H1 (cell line): ENCODE results near the gene RABIF. TPM values are rescaled to one million over a fixed set of nuclear protein-coding genes. Genes with fewer than 3 reads are reported as not detected.

ENCODE experiments used
- CTCF ChIA-PET: fragments of 300-600 bp; sonication (Branson Sonifier 250); formaldehyde crosslinking; loops from one replicate; lab custom pipeline; 2021; ENCODE audit not compliant: partially characterized antibody; lab: Charles Lee
- POLR2A ChIA-PET: fragments of 300-600 bp; sonication (Branson Sonifier 250); formaldehyde crosslinking; loops from one replicate; lab custom pipeline; 2021; ENCODE audit warnings: inconsistent platforms; ENCODE audit not compliant: partially characterized antibody; lab: Charles Lee
- DNase-seq, 2 experiments: peaks; one replicate each; pipeline versions ENCODE4 v3.0.0 to v3.0.0-alpha.2; 2010 to 2022; ENCODE audit warnings: low spot score in 2 of 2, low read depth in 1 of 2, mixed read lengths in 1 of 2
- FAIRE-seq: peaks from 2 replicates; lab custom pipeline; 2011; peaks lifted over from hg19 to GRCh38; lab: Jason Lieb, UNC
- H2AFZ ChIP-seq: 2 replicates; pipeline ENCODE4 v1.8.1; 2012; ENCODE audit warnings: low read length, inconsistent platforms
- H2AK5ac ChIP-seq: 2 replicates; pipeline ENCODE4 v1.6.1; 2013; ENCODE audit warnings: low read depth, low read length
- H2BK120ac ChIP-seq: replicated peaks from 2 replicates; pipeline ENCODE3; 2013; ENCODE audit warnings: low read depth, low read length, inconsistent platforms
- H2BK12ac ChIP-seq: 2 replicates; pipeline ENCODE4 v1.6.1; 2013; ENCODE audit warnings: low read depth, low read length
- H2BK15ac ChIP-seq: 2 replicates; pipeline ENCODE4 v1.6.1; 2013; ENCODE audit warnings: low read length
- H2BK20ac ChIP-seq: 2 replicates; pipeline ENCODE4 v1.6.1; 2013; ENCODE audit warnings: low read length
- H2BK5ac ChIP-seq: 2 replicates; pipeline ENCODE4 v1.6.1; 2013; ENCODE audit warnings: low read depth, low read length
- H3K14ac ChIP-seq: 2 replicates; pipeline ENCODE4 v1.6.1; 2013; ENCODE audit warnings: inconsistent platforms; ENCODE audit not compliant: insufficient read length
- H3K18ac ChIP-seq: 2 replicates; pipeline ENCODE4 v1.6.1; 2013; ENCODE audit warnings: low read length; ENCODE audit errors: extremely low read depth
- H3K23ac ChIP-seq: 2 replicates; pipeline ENCODE4 v1.6.1; 2013; ENCODE audit warnings: inconsistent platforms; ENCODE audit not compliant: insufficient read length
- H3K23me2 ChIP-seq: 2 replicates; pipeline ENCODE4 v1.6.1; 2013; ENCODE audit warnings: low read depth, low read length
- H3K27ac ChIP-seq: 2 replicates; pipeline ENCODE4 v1.6.1; 2011; ENCODE audit warnings: low read depth, low read length, inconsistent platforms
- H3K27me3 ChIP-seq, 4 experiments: replicated peaks in 1 of 4; 1 replicate in 1 of 4; 2 replicates in 3 of 4; pipeline versions ENCODE4 v1.6.1 to v1.8.1; 2011 to 2013; ENCODE audit warnings: low read length in 3 of 4, mild to moderate bottlenecking in 3 of 4, inconsistent platforms in 2 of 4, mixed read lengths in 2 of 4, moderate library complexity in 1 of 4; ENCODE audit not compliant: control insufficient read depth in 3 of 4, insufficient read depth in 3 of 4; ENCODE audit errors: extremely low read depth in 1 of 4
- H3K36me3 ChIP-seq, 4 experiments: 2 replicates each; pipeline versions ENCODE4 v1.6.1 to v1.8.1; 2011 to 2013; ENCODE audit warnings: mild to moderate bottlenecking in 4 of 4, low read length in 3 of 4, moderate library complexity in 2 of 4, control low read depth in 1 of 4, inconsistent platforms in 1 of 4; ENCODE audit not compliant: insufficient read depth in 4 of 4, control insufficient read depth in 2 of 4
- H3K4ac ChIP-seq: replicated peaks from 2 replicates; pipeline ENCODE3; 2013; ENCODE audit warnings: low read length, low read depth, mixed read lengths, inconsistent platforms; ENCODE audit not compliant: insufficient read length
- H3K4me1 ChIP-seq, 4 experiments: replicated peaks in 1 of 4; 1 replicate in 1 of 4; 2 replicates in 3 of 4; pipeline versions ENCODE4 v1.6.1 to v1.8.1; 2011 to 2013; ENCODE audit warnings: low read length in 3 of 4, inconsistent platforms in 2 of 4, mixed read lengths in 1 of 4; ENCODE audit not compliant: insufficient read depth in 4 of 4, control insufficient read depth in 3 of 4
- H3K4me2 ChIP-seq, 2 experiments: 2 replicates each; pipeline versions ENCODE4 v1.6.1 to v1.8.1; 2011 to 2013; ENCODE audit warnings: low read depth in 2 of 2, low read length in 2 of 2, control low read depth in 1 of 2, inconsistent platforms in 1 of 2, mild to moderate bottlenecking in 1 of 2; ENCODE audit not compliant: insufficient read depth in 1 of 2
- H3K4me3 ChIP-seq, 4 experiments: fragments of 200-600, 300-600 bp in 1 of 4; sonication (generic), shearing (Covaris generic), sonication (Bioruptor Twin) in 1 of 4; 2 replicates each; pipeline versions ENCODE4 v1.5.1 to v1.8.1; 2011 to 2016; ENCODE audit warnings: low read length in 4 of 4, low read depth in 3 of 4, control low read depth in 2 of 4, inconsistent platforms in 2 of 4, mild to moderate bottlenecking in 2 of 4, mixed read lengths in 1 of 4, moderate library complexity in 1 of 4; ENCODE audit not compliant: insufficient read depth in 2 of 4; ENCODE audit errors: extremely low read depth in 1 of 4
- H3K56ac ChIP-seq: replicated peaks from 2 replicates; pipeline ENCODE3; 2013; ENCODE audit warnings: low read depth, mild to moderate bottlenecking, mixed read lengths, low read length, inconsistent platforms; ENCODE audit not compliant: insufficient read length
- H3K79me1 ChIP-seq: 2 replicates; pipeline ENCODE4 v1.6.1; 2013; ENCODE audit warnings: low read depth, low read length, control low read depth
- H3K79me2 ChIP-seq, 2 experiments: 2 replicates each; pipeline versions ENCODE4 v1.6.1 to v1.8.1; 2012 to 2013; ENCODE audit warnings: low read length in 2 of 2, mild to moderate bottlenecking in 2 of 2, inconsistent platforms in 1 of 2; ENCODE audit not compliant: insufficient read depth in 2 of 2, control insufficient read depth in 1 of 2
- H3K9ac ChIP-seq, 4 experiments: replicated peaks in 1 of 4; 1 replicate in 1 of 4; 2 replicates in 3 of 4; pipeline versions ENCODE4 v1.6.1 to v1.8.1; 2011 to 2013; ENCODE audit warnings: low read depth in 3 of 4, low read length in 3 of 4, control low read depth in 2 of 4, mild to moderate bottlenecking in 2 of 4, moderate library complexity in 2 of 4, inconsistent platforms in 1 of 4; ENCODE audit errors: extremely low read depth in 1 of 4
- H3K9me3 ChIP-seq, 2 experiments: 2 replicates each; pipeline versions ENCODE4 v1.6.1 to v1.8.1; 2012 to 2013; ENCODE audit warnings: mild to moderate bottlenecking in 2 of 2, moderate library complexity in 2 of 2, control low read depth in 1 of 2, inconsistent platforms in 1 of 2, low read depth in 1 of 2, low read length in 1 of 2, mixed read lengths in 1 of 2; ENCODE audit not compliant: insufficient read depth in 2 of 2
- H4K20me1 ChIP-seq, 2 experiments: replicated peaks in 1 of 2; 2 replicates each; pipeline versions ENCODE3 to v1.8.1; 2011 to 2013; ENCODE audit warnings: inconsistent platforms in 2 of 2, low read length in 2 of 2, mild to moderate bottlenecking in 1 of 2; ENCODE audit not compliant: insufficient read depth in 2 of 2, control insufficient read depth in 1 of 2
- H4K5ac ChIP-seq: 2 replicates; pipeline ENCODE4 v1.6.1; 2013; ENCODE audit warnings: low read length, low read depth, mixed read lengths, inconsistent platforms; ENCODE audit not compliant: insufficient read length
- H4K8ac ChIP-seq: 2 replicates; pipeline ENCODE4 v1.8.0; 2013; ENCODE audit warnings: mild to moderate bottlenecking, moderate library complexity, low read length, inconsistent platforms; ENCODE audit not compliant: insufficient read depth; ENCODE audit errors: extremely low read depth
- H4K91ac ChIP-seq: replicated peaks from 2 replicates; pipeline ENCODE3; 2013; ENCODE audit warnings: low read length, mixed read lengths, inconsistent platforms; ENCODE audit not compliant: insufficient read length
- CHD1 ChIP-seq: IDR thresholded peaks from 2 replicates; pipeline ENCODE4 v1.6.1; 2012; ENCODE audit warnings: low read depth, low read length, improper control_type of control experiment
- CHD2 ChIP-seq: IDR thresholded peaks from 2 replicates; pipeline ENCODE4 v1.6.1; 2012; ENCODE audit warnings: low read length, improper control_type of control experiment
- E2F6 ChIP-seq: IDR thresholded peaks from 2 replicates; pipeline ENCODE4 v1.6.1; 2012; ENCODE audit warnings: inconsistent platforms
- HDAC2 ChIP-seq, 2 experiments: fragments of 300-600 bp in 1 of 2; sonication (generic) in 1 of 2; IDR thresholded peaks; 2 replicates each; pipeline ENCODE4 v1.6.1; 2011 to 2012; ENCODE audit warnings: low read depth in 2 of 2, low read length in 2 of 2, mild to moderate bottlenecking in 2 of 2, moderate library complexity in 2 of 2, borderline replicate concordance in 1 of 2, inconsistent platforms in 1 of 2
- SAP30 ChIP-seq: fragments of 300-600 bp; sonication (generic); IDR thresholded peaks from 2 replicates; pipeline ENCODE4 v1.7.1; 2012; ENCODE audit warnings: low read length, moderate library complexity, mild to moderate bottlenecking, inconsistent platforms; ENCODE audit not compliant: insufficient read depth, insufficient replicate concordance
- SIN3A ChIP-seq, 2 experiments: IDR thresholded peaks in 1 of 2; conservative IDR thresholded peaks in 1 of 2; 2 replicates each; pipeline ENCODE4 v1.6.1; 2011 to 2012; ENCODE audit warnings: low read length in 2 of 2, improper control_type of control experiment in 1 of 2, low read depth in 1 of 2, mild to moderate bottlenecking in 1 of 2
- TAF7 ChIP-seq: optimal IDR thresholded peaks from 2 replicates; pipeline ENCODE3; 2011; ENCODE audit warnings: low read depth, mild to moderate bottlenecking, inconsistent platforms, low read length, moderate library complexity, borderline replicate concordance
- TCF12 ChIP-seq: IDR thresholded peaks from 2 replicates; pipeline ENCODE4 v1.6.1; 2011; ENCODE audit warnings: low read depth, mild to moderate bottlenecking, low read length
- TEAD4 ChIP-seq: IDR thresholded peaks from 2 replicates; pipeline ENCODE4 v1.6.1; 2012; ENCODE audit warnings: low read depth, low read length, inconsistent platforms, mixed read lengths
- WGBS, 2 experiments: shearing (Covaris generic) in 1 of 2; methylation state at CpG; one replicate each; pipeline versions ENCODE4 v1.1.6 to v1.1.7; 2013 to 2015; ENCODE audit warnings: low lambda C conversion rate in 2 of 2, mixed read lengths in 2 of 2, inconsistent platforms in 1 of 2, low coverage in 1 of 2, missing lambda C conversion rate in 1 of 2; ENCODE audit not compliant: insufficient replicate concordance in 2 of 2, insufficient coverage in 1 of 2, insufficient read length in 1 of 2; ENCODE audit errors: extremely low coverage in 1 of 2, missing lambda C conversion rate in 1 of 2; 5-methylcytosine and 5-hydroxymethylcytosine counted together
- polyA plus RNA-seq, 7 experiments: library from polyadenylated mRNA; depleted of rRNA in 3 of 7; stranded (reverse) in 5 of 7; unstranded in 2 of 7; fragments of >200 nt in 5 of 7; fragments of 200-250 nt in 2 of 7; gene quantifications; 1 replicate in 5 of 7; 2 replicates in 1 of 7; 4 replicates in 1 of 7; pipeline versions ENCODE4 v1.2.1 to v1.2.3, GENCODE V29; 2011 to 2013; ENCODE audit warnings: missing spikeins in 2 of 7, mixed read lengths in 2 of 7
- total RNA-seq: library from RNA; stranded (reverse); fragmentation: NEBNext Ultra II Directional; extraction: Animal tissue kit (Norgen Biotek cat#: 25700); gene quantifications from 2 replicates; pipeline ENCODE4 v1.2.1, GENCODE V29; 2021

Gene RABIF
- total and polyA plus RNA-seq, 2 of the 8 experiments (the other 6 are each of a cell fraction or from before 2014, with no cell fraction given) = 5.6 to 6.9 TPM

- H3K4me3 ChIP-seq = peak overlapping the region; percentile 81 to 92 (median 88)
- H4K91ac ChIP-seq = peak overlapping the region; percentile 86
- H2BK120ac ChIP-seq = no peak overlapping the region
- H3K4me1 ChIP-seq = peaks cover 0 to 8% (median 3%) of the 10 kb centered on the region in 4 experiments; a peak in 3 of 7 replicates
- peak overlapping the region; percentile 44 for H3K4ac ChIP-seq
- 0 out of 2 replicates have a peak overlapping the region, but pooled peaks have one; percentile 60 for H2BK12ac ChIP-seq
- H3K56ac ChIP-seq = no peak overlapping the region
- peaks cover 0 to 5% of the 10 kb centered on the region in 2 experiments for H4K20me1 ChIP-seq
- no peak overlapping the region for H2AK5ac ChIP-seq
- DNase-seq = peak; percentile 78 to 92
- H3K79me1 ChIP-seq = peaks cover 13% of the 10 kb centered on the region
- H3K27me3 ChIP-seq = no peaks in the 10 kb centered on the region
- peaks cover 9 to 21% (median 16%) of the 10 kb centered on the region in 4 experiments for H3K36me3 ChIP-seq
- peaks cover 3 to 25% of the 10 kb centered on the region in 2 experiments; a peak in 3 of 4 replicates for H3K79me2 ChIP-seq
- peak overlapping the region; percentile 84 to 85 for H3K4me2 ChIP-seq
- CTCF ChIA-PET = interaction anchor here (0.6 to 2.2 kb wide), 6 partner anchors 10 to 194 kb away, joined by 3 to 6 read pairs (median 4); no protein-coding TSS in a partner anchor
- H4K8ac ChIP-seq = peak overlapping the region; percentile 94; the same call in 1 of the 2 replicates
- H2AFZ ChIP-seq = peak overlapping the region; percentile 89
- H3K27ac ChIP-seq = peak overlapping the region; percentile 91; the same call in 1 of the 2 replicates
- H2BK15ac ChIP-seq = peak overlapping the region; percentile 88; the same call in 1 of the 2 replicates
- no peaks in the 10 kb centered on the region for H3K9me3 ChIP-seq
- no peak overlapping the region for H3K14ac ChIP-seq
- H3K23me2 ChIP-seq = 0 out of 2 replicates have a peak, but pooled peaks cover 2% of the 10 kb centered on the region
- peak overlapping the region; percentile 85 to 96 (median 90) for H3K9ac ChIP-seq
- peak overlapping the region; percentile 37 for H4K5ac ChIP-seq
- no peak overlapping the region for H3K23ac ChIP-seq
- POLR2A ChIA-PET = interaction anchor here (0.5 to 5.5 kb wide), 26 partner anchors 11 to 290 kb away, joined by 3 to 46 read pairs (median 6); partner anchors contain the start of genes KDM5B, KLHL12, PCAT6 and RABIF
- 2% methylated on average over 42 of the region's 44 CpGs; no CpG with 5 or more reads in 1 of the 2 experiments for WGBS, 2 experiments
- no peak overlapping the region for H2BK20ac ChIP-seq
- H3K18ac ChIP-seq = peak overlapping the region; percentile 94
- no peak for FAIRE-seq
- H2BK5ac ChIP-seq = peak overlapping the region; percentile 91
- TF ChIP-seq HDAC2 (IDR thresholded peaks at IDR 0.05; ENCODE audit: borderline replicate concordance in 1 of 2, low read depth in 2 of 2, low read length in 2 of 2) (peak; percentile 22 to 83; a peak in 2 of 4 replicates), CHD1 (no peak), SIN3A (conservative IDR thresholded peaks at IDR 0.05 in 1 of 2, IDR thresholded peaks at IDR 0.05 in 1 of 2; ENCODE audit: low read depth in 1 of 2, low read length in 2 of 2) (peak; percentile 33 to 58; a peak in 1 of 4 replicates), SAP30 (peak; percentile 8), TEAD4 (no peak), CHD2 (0 out of 2 replicates have a peak, but pooled peaks have one; percentile 61), TCF12 (no peak), E2F6 (0 out of 2 replicates have a peak, but pooled peaks have one; percentile 6), TAF7 (peak; percentile 49)
These were observed 27.4 kb downstream of the RABIF start for GRCh38 chr1:202861420-202862132.
